NCI-H748 treated with DMSO at 0.1 percent for 48 hours (cell line): ENCODE measurements around the gene COBL.

Experiments used
- DNase-seq: peaks from one replicate; lab custom pipeline; 2025; lab: John Stamatoyannopoulos, UW

The COBL gene

GRCh38 chr7:51187941-51188340 is 128.7 kb downstream of the COBL start:
- no peak for DNase-seq

GRCh38 chr7:51186531-51186930 is 130.1 kb downstream of the COBL start:
- DNase-seq = no peak

- no peak for DNase-seq
Measured at GRCh38 chr7:51182636-51183166, 133.9 kb downstream of the COBL start.

GRCh38 chr7:51180092-51180491 is 136.5 kb downstream of the COBL start:
- DNase-seq = no peak

GRCh38 chr7:51175992-51176388 is 140.6 kb downstream of the COBL start:
- DNase-seq = no peak

- DNase-seq = no peak
Measured at GRCh38 chr7:51175316-51175991, 141.2 kb downstream of the COBL start.

GRCh38 chr7:51165337-51165736 is 151.3 kb downstream of the COBL start:
- DNase-seq = no peak

- peak; percentile 86 for DNase-seq
Measured at GRCh38 chr7:51162724-51163329, 153.8 kb downstream of the COBL start.

GRCh38 chr7:51161937-51162336 is 154.7 kb downstream of the COBL start:
- DNase-seq = no peak

- peak; percentile 55 for DNase-seq
Measured at GRCh38 chr7:51160990-51161615, 155.5 kb downstream of the COBL start.

GRCh38 chr7:51160411-51160810 is 156.2 kb downstream of the COBL start:
- DNase-seq = no peak

GRCh38 chr7:51158742-51159445 is 157.7 kb downstream of the COBL start:
- DNase-seq = no peak

- no peak for DNase-seq
Measured at GRCh38 chr7:51158211-51158610, 158.4 kb downstream of the COBL start.

- DNase-seq = no peak
Measured at GRCh38 chr7:51154201-51154600, 162.4 kb downstream of the COBL start.

GRCh38 chr7:51152706-51153200 is 163.9 kb downstream of the COBL start:
- no peak for DNase-seq

GRCh38 chr7:51151455-51151854 is 165.2 kb downstream of the COBL start:
- DNase-seq = no peak

GRCh38 chr7:51150193-51150592 is 166.4 kb downstream of the COBL start:
- DNase-seq = no peak

GRCh38 chr7:51148216-51148615 is 168.4 kb downstream of the COBL start:
- DNase-seq = no peak

GRCh38 chr7:51146816-51147586 is 169.6 kb downstream of the COBL start:
- DNase-seq = no peak

- DNase-seq = no peak
Measured at GRCh38 chr7:51144178-51144577, 172.4 kb downstream of the COBL start.

- no peak for DNase-seq
Measured at GRCh38 chr7:51142741-51143385, 173.7 kb downstream of the COBL start.
